Prostate gland (tissue), 2 donors: Measurements from ENCODE around the gene MLH1.

Experiments used
- CTCF ChIP-seq, 4 experiments: fragments of 200-600 bp in 2 of 4; fragments of 450-650 bp in 2 of 4; sonication (generic) in 2 of 4; IDR thresholded peaks; 1 replicate in 3 of 4; 2 replicates in 1 of 4; pipeline ENCODE4 v1.5.1; 2016 to 2019; ENCODE audit warnings: antibody characterized with exemption in 4 of 4, mild to moderate bottlenecking in 2 of 4, moderate library complexity in 2 of 4
- POLR2AphosphoS5 ChIP-seq: sonication (generic); formaldehyde crosslinking; IDR thresholded peaks from one replicate; pipeline ENCODE4 v1.6.1; 2017; ENCODE audit warnings: antibody characterized with exemption

- TF ChIP-seq CTCF (IDR thresholded peaks at IDR 0.05) (no peak), POLR2AphosphoS5 (no peak)
Measured at GRCh38 chr3:36964331-36964730, 29.0 kb upstream of the MLH1 start.
